ENCODE measurements around the gene FAM193B.
A peak's percentile ranks its signal among the peaks of the same experiment; 100 is the strongest.

- TF ChIP-seq CTCF (IDR thresholded peaks at IDR 0.05 in 8 of 11, conservative IDR thresholded peaks at IDR 0.05 in 3 of 11), result peak; percentile 73 to 97 (median 95)
- TF ChIP-seq POLR2A (IDR thresholded peaks at IDR 0.05), result no peak
These were observed 53.5 kb downstream of the FAM193B start for GRCh38 chr5:177500685-177501522.
